ENCODE data around the gene LSM10.

Gene LSM10

DNA sequence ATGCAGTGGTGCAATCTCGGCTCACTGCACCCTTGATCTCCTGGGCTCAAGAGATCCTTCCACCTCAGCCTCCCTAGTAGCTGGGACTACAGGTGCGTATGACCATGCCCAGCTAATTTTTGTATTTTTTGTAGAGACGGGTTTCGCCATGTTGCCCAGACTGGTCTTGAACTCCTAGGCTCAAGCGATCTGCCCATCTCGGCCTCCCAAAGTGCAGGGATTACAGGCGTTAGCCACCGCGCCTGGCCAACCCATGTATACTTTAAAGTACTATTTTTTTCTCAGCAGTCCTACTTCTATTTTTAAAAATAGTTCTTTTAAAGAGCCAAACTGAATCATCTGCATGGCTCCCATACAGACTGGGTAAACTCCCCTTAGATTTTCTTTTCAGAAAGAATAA is 15.5 kb downstream of the LSM10 start:
- no peak for DNase-seq

DNA sequence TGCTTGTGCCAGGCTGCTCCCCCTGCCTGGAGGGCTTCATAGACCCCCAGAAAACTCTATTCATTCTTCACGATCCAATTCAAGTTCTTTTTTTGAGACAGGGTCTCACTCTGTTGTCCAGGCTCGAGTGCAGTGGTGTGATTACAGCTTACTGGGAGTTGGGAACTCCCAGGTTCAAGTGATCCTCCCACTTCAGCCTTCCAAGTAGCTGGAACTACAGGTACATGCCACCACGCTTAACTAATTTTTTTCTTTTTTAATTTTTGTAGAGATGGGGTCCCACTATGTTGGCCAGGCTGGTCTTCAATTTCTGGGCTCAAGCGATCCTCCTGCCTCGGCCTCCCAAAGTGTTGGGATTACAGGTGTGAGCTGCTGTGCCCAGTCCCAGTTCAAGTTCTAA is 16.3 kb downstream of the LSM10 start:
- no peak for DNase-seq

DNA sequence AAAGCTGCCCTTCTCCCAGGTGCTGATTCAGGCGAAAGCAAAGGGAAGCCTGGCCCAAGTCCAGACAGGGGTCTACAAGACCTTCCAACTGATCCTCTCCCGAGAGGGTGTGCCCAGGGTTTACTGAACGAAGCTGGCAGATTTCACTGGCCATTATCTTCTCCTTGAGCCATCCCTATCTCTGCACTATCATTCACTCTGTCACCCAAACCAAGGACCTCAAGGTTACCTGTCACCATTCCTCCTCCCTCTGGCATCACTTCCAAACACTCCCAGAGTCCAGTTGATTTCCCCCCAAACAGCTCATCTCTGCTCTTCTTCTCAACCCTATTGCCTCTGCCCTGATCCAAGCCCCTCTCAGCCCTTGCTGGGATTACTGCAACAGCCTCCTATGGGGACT is 16.9 kb downstream of the LSM10 start:
- DNase-seq: no peak

DNA sequence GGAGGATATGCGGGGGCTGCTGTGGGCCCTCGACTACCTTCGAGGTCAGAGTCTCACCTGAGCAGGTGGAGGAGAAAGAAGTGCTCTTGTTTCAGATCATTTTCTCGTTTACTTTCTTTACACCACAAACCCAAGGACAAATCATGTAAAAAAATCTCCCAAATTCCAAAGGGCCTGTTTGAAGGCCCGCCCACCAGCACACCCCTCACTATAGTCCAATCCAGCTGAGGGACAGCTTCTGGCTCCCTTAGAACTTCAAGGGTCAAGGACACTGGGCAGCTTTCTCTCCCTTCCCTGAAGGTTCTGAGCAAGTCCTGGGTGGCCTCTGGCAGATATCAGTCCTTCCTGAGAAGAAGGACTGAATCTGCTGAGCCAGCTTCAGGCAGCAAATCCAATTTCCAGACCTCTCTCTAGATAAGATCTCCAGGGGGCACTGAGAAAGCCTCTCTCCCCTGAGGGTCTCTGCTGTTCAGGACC is 17.5 kb downstream of the LSM10 start:
- DNase-seq: no peak

DNA sequence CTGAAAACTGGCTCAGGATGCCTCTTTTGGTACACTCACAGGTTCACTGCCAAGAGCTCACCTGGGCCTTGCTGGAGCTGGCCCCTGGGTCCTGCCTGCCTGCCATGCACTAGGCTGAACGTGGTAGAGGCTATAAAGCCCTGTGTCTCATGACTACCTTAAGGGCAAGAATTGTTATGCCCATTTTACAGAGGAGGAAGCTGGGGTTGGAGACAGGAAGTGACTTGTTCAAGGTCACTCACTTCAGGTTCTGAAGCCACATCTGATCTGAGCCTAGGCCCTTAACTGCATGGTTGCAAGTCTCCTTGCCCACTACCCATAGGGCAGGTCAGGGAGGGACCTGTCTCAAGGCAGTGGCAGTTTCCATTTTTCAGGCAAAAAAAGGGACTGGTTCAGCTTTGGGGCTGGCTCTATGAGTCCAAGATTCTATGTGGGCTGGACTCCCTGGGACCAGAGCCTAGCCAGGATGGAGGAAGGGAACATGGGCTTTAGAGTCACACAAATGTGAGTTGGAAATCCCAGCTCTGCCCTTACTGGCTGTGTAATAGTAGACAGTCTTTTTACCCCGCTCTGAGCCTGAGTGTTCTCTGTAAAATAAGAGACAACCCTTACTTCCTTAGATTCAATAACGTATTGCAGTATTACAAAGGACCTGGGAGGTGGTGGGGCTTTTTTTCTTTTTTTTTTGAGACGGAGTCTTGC is 19.8 kb downstream of the LSM10 start:
- DNase-seq: no peak

DNA sequence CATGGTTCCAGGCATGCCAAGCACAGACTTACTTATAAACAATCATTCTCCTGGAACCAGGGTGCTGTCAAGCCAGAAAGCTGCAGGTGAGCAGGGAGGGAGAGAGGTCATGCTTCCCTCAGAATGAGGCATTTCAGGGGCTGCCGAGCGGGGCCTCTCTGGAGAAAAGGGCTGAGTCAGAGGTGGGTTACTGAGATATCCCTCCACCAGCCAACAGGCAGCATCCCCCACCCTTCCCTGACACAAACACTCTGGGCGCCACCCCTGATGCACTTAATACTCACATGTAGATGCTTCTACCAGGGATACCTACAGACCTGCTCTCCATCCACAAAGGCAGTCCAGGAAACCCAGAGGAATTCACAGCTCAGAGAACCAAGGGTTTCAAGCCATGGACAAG is 25.1 kb downstream of the LSM10 start:
- no peak for DNase-seq

DNA sequence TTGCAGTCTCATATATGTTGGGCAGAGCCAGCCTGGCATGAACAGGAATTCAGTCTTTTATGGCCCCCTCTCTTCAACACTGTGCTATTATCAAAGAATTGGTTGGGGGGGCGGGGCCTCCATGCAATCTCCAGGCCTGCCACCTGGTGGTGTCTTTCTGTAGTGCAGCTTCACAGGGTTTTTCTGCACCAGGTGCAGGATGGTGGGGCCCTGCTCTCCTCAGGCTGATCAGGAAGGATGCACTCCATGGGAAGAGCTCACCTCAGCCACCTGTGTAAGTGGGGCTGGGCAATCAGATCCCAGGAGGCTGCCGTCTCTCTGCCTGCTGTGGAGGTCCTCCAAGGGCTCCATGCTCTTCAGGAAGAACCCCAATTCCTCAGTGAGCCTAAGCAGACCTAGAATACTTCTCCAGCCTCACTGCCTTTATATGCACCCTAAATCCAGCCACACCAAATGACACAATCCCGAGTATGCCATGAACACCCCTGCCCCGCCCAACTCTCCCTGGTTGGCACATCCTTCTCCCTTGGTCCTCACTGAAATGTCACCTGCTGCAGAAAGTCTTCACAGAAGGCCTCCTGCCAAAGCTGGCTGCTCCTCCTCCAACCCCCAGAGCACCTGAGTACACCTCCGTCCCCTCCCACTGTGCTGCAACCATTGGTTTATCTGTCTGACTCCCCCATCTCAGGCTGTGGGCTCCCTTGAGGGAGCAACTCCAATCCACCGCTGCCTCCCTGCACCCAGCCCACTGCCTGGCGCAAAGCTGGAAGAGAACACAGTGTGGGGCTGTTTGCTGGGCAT is 28.4 kb downstream of the LSM10 start:
- peak; percentile 58 for DNase-seq

DNA sequence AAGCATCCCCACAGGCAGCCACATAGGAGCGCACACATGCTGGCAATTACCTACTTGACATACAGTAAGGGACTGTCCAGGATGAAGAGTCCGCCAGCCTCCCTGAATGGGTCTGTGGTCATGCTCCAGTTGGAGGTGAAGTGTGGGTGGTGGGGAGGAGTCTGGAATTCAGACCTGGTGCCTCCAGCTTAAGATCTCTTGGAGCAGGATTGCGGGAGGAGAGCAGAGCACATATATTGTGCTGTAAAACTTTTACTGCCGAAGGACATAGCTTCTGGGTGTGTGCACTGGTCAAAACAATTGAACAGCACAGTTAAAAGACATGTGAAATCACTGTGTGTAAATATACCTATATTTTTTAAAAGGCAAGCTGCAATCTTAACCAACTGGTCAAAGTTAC is 29.9 kb downstream of the LSM10 start:
- no peak for DNase-seq

DNA sequence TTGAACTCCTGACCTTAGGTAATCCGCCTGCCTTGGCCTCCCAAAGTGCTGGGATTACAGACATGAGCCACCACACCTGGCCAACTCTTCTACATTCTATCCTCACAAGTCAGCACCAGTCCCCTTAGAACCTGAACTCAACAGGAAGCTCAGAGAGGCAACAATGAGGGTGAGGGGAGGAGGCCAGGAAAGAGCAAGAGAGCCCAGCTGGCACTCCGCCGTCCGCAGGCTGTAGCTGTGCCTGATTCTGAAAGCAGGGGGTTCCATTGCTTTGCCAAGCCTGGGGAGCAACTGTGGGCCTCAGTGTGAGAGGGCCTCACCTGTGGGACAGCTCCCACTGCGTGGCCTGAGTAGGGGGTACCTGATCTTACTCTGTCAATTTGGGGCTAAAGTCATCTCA is 30.6 kb downstream of the LSM10 start:
- DNase-seq: no peak

DNA sequence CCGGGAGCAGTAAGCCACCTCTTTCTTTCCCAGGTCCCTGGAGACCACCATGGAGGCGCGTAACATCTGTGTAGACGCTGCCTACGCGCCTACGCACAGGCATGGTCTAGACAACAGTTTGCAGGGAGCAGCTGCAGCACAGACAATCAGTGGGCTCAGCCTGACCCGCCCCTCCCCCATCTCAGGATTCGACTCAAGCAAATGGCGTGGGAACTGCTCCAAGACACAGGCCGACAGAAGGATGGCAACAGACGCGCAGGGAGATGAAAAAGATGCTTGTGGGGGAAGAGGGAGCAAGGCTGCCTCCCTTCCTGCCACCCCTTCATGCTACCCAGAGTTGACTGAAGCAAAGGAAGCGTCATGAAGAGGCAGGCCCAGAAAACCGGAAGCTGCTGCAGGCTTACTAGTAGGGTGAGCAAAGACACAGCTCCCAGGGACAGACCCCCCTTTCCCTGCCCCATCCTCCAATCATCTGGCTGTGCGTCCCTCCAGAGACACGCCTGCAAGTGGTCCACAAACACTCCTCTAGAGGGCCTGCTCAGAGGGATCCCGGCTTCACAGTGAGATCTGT is 31.5 kb downstream of the LSM10 start:
- DNase-seq: no peak

DNA sequence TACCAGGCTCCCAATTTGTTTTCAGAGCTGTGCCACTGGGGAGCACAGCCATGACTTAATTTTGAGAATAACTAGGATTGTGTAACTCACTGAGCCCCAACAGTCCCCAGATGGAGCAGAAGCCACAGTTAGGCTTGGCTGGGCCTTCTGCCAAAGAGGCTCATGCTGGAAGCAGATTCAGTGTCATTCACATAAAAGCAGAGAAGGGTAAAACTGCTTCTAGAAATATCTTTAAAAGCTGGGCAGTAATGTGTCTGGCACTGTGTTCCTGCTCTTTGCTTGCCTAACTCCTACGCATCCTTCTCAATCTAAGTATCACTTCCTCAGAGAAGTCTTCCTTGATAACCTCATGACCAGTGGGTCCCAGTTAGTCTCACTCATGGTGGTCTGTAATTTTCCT is 32.3 kb downstream of the LSM10 start:
- DNase-seq: no peak

DNA sequence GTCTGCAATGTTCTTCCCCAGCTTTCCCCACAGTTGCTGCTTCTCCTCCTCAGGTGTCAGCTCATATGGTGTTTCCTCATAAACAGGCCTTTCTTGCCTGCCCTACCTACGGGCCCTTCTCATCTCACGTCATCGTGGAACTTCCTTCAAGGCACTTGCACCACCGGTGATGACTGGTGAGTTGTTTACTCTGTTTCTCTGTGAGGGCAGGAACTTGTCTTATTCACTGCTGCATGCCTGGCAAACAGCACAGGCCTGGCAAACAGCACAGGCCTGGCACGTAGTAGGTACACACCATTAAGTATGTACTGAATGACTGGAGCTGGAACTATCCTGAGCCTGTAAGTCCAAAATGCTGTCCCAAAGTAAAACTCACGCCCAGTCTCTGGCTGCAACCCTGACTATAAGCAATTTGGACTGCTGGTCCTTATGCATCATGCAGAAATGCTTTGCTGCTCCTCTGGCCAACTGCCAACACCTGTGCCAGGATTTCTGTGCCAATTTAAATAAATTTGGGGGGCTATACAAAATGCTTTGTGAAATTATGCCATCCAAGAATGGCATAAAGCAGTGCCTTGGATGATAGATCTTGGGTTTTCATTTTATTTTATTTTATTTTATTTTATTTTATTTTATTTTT is 37.7 kb downstream of the LSM10 start:
- no peak for DNase-seq

DNA sequence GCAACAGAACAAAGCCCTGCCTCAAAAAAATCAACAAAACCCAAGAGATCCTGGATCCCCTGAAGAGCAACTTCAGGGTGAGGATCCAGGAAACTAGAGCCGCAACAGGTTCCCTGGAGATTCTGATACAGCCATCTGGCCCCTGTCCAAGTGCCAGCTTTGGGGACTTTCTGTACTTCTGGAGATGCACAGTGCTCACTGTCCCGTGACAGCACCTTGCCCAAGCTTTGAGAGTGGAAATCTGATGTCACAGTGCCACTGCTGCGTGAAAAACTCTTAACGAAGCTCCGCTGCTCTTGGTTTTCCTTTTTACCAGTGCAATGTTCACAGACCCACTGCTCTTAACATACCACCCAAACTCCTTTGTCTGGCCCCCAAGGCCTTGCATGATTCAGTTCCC is 38.3 kb downstream of the LSM10 start:
- DNase-seq: no peak

DNA sequence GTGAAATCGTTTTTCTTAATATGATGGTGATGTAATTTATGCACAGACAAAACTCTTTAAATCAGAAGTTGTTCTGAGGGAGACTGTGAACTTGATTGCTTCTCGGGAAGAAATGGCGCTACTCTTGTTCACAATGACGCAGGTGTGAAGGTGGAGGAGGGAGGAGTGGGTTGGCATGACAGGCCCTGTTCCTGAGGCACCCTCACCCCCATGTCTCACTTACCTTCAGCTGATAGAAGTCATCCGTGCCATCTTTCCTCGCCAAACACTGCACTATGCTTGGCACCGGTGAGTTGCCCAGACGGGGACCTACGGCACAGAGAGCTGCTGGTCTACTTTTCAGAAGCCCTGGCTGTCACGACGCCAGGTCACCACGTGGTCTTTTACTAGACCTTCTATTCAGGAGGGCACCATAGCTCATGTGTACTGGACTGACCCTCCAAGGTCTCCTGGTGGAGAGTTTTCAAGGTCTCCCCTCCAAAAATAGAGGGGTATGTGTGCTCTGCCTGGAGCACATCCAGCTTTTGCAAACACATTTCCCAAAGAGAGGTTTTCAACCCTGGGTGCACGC is 39.1 kb downstream of the LSM10 start:
- no peak for DNase-seq

DNA sequence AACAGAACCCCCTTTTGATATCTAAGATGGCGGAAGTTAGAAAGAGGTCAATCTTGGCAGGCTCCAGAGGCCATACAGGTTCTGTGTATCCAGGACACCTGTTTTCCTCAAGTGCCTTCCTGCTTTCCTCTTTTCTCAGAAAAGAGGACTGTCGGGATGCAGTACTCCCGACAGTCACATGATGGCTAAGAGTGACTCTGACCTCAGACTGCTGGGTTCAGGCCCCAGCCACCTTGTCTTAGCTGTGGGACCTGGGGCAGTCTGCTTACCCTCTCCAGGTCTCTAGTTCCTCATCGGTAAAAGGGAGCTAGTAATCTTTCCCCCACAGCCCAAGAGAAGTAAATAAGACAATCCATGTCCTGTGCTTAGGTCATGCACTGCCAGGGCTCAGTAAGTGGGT is 41.9 kb downstream of the LSM10 start:
- no peak for DNase-seq

DNA sequence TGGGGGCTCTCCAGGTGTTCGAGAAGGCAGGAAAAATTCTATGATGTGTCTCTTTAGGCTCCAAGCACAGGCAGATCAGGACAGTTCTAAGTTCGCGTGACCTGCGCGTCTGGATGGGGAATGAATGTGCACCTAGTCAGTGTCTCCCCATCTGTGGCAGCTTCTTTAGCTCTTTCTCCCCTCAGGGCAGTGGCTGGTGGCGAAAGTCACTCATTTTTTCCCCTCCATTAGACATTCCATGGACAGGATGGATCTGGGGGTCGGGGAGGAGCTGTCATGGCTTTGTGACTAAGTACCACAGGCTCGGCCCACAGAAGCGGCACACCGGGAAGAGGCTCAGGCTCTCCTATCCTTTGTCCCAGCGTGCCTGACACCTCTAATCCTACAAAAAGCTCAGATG is 43.2 kb downstream of the LSM10 start:
- DNase-seq: no peak

DNA sequence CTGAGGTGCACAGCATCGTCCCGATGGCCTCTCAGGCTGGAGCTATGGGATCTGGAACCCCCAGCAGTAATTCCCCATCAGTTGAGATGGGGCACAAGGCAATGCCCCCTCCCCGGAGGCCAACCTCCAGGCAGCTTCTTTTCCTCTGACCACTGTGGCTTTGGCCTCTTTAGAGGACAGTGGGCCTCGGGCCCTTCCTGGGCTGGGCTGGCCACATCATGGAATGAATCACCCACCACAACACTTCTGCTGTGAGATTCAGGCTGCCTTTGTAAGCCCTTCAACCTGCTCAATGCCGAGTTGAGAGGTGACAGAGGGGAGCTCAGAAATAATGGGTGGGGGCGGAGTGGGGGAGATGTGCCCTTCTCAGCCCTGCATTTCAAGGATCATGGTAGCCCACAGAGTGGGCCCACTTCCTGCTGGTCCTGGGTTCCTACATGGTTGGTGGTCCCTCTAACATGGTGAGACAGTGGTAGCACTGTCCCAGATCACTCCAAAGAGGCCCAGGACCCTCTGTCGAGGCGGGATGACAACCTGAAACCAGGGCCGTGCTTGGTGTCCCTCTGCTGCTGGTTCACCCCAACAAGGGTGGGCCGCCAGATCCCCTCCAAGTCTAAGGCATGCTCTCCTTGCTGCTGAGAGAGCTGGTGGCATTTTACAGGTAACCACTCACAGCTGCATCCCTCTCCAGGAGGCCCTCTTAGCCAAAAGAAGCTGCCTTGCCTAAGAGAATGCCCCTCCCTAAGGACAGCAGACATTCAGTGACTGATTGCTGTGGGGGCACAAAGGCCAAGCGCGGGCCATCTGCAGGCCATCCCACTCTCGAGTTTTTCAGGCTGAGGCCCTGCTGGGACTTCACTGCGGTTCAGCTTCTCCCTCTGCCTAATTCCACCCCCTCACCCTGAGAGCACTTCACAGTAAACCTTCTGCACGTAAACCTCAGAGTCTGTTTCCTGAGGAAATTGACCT is 44.5 kb downstream of the LSM10 start:
- DNase-seq: peak; percentile 27

DNA sequence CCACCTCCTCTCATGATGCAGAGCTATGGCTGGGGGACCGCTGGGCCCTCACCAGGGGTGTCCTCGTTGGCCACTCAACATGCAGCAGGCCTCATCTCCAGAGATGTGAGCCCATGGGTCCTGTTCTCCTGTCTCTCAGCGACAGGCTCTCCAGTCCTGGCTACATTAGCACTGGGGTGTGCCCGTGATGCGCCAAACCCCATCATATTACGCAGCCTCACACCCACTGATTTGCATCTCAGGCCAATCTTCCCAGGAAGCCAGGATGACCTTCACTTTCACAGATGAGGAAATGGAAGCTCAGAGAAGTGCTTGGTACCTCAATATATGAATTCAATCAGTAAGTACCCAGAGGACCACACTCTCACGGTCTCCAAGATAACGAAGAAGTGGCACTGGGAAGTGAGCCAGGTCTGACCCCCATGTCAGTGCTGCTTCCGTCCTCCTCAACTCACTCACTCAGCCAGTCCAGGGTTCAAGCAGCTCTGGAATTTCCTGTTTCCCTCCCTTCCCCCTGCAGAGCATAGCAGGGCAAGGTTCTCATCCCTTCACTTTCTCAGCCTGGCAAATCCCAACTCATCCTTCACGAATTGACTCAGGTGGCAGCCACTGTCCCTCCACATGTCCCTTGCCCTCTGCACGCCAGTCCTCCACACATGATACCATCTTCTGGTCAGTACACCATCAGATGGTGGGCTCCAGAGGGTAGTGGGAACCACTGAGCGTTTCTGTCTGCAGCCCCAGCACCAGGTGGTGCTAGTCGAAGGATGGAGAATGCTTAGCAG is 45.4 kb downstream of the LSM10 start:
- no peak for DNase-seq

DNA sequence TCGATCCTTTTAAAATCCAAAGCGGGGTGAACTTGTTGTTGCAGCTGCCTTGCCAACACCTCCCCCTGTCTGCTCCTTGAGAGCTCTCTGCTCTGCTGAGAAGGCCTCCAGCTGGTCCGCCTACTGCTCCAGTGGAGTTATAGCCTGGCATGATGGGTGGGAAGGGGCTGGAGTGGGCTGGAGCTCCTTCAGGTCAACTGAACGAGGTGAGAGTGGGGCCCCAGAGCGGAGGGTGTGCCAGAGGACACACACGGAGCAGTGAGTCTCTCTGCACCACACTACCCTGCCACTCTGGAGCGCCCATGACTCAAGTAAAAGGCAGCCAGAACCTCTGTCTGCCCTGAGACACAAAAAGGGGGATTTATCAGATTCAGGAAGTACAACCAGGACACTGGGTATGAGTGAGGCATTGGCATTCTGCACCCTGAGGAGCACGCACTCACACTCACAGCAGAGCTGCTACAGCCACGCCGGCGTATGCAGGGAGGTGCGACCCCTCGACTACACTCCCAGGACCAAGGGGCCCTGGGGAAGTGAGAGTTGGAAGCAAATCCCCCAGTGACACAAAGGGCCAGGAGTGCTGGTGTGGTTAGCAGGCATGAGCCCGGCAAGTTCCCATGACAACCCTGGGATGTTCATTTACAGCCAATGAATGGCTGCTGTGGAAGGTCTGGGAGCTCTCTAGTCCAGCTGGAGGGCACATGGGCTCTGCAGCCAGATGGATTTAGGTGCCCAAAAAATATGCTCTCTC is 46.3 kb downstream of the LSM10 start:
- peak; percentile 70 for DNase-seq

DNA sequence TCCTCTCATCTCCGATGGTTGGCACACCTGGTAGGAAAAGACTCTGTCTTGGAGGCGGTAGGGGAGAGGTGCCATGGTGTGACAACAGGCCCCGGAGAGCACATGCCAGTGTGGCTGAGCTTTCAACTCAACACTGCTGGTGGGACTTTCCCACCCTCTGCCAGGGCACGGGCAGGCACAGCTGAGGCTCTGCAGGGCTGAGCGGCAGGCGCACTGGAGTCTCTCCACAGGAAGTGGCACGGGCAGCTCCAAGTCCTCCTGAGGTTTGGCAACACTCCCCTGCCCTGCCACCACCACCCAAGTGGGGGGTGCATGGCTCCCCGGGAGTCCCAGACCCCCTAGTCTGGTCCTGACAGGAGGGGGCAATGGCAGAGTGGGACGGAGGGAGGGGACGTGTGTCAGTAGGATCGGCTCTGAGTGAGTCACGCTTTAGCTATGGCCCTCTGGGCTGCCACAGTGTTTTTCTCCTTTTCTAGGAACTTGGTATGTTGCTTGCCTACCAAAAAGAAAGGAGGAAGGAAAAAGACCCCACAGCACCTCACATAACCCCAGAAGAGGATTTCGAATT is 47.0 kb downstream of the LSM10 start:
- DNase-seq: peak; percentile 80
